MCF 10A (cell line): ENCODE data around the gene TAP2. TPM values are rescaled to one million over a fixed set of nuclear protein-coding genes. Genes with fewer than 3 reads are reported as not detected.

Experiments used
- BruUV-seq: library from RNA; stranded (reverse); fragments of 400-500 nt; replicated peaks from 2 replicates; lab custom pipeline; 2021; lab: Mats Ljungman, UMichigan
- CTCF ChIA-PET: fragments of 300-600 bp; sonication (Branson Sonifier 250); formaldehyde crosslinking; extraction: SDS; loops from one replicate; lab custom pipeline; 2021; ENCODE audit warnings: antibody characterized with exemption, inconsistent platforms; lab: Yijun Ruan, JAX
- POLR2A ChIA-PET: fragments of 300-600, 350-650 bp; sonication (Branson Sonifier 250); formaldehyde crosslinking; extraction: SDS; loops from one replicate; lab custom pipeline; 2020; ENCODE audit warnings: antibody characterized with exemption, inconsistent platforms; lab: Yijun Ruan, JAX
- DNase-seq: peaks from one replicate; pipeline ENCODE4 v3.0.0-alpha.2; 2018; ENCODE audit not compliant: unreplicated experiment
- H3K27ac Mint-ChIP-seq: one replicate; pipeline ENCODE4 v1.8.0; 2022; ENCODE audit warnings: mild to moderate bottlenecking, low read depth, mixed read lengths; ENCODE audit not compliant: unreplicated experiment
- H3K27me3 Mint-ChIP-seq: one replicate; pipeline ENCODE4 v1.8.0; 2022; ENCODE audit warnings: mixed read lengths; ENCODE audit not compliant: insufficient read depth, unreplicated experiment
- H3K36me3 Mint-ChIP-seq: one replicate; pipeline ENCODE4 v1.8.0; 2022; ENCODE audit warnings: mild to moderate bottlenecking, moderate library complexity, mixed read lengths; ENCODE audit not compliant: insufficient read depth, unreplicated experiment
- H3K4me1 Mint-ChIP-seq: one replicate; pipeline ENCODE4 v1.8.0; 2022; ENCODE audit warnings: mixed read lengths; ENCODE audit not compliant: insufficient read depth, unreplicated experiment
- H3K4me3 Mint-ChIP-seq: one replicate; pipeline ENCODE4 v1.8.0; 2022; ENCODE audit warnings: mild to moderate bottlenecking, moderate library complexity, mixed read lengths; ENCODE audit not compliant: unreplicated experiment
- H3K9me3 Mint-ChIP-seq: one replicate; pipeline ENCODE4 v1.8.0; 2022; ENCODE audit warnings: mixed read lengths; ENCODE audit not compliant: unreplicated experiment
- CTCF ChIP-seq: fragments of 200-600 bp; IDR thresholded peaks from one replicate; pipeline ENCODE4 v1.8.0; 2022; ENCODE audit warnings: antibody characterized with exemption, mild to moderate bottlenecking; ENCODE audit not compliant: unreplicated experiment
- intact Hi-C: fragments of 100-400 bp; cut with micrococcal nuclease; formaldehyde crosslinking; loops from 2 replicates; pipeline ENCODE4 v1.14.1; 2022
- total RNA-seq: library from RNA; stranded (reverse); gene quantifications from 2 replicates; pipeline ENCODE4 v1.2.3, GENCODE V29; 2022

TAP2 gene
- total RNA-seq, 1 experiment from 2014 or later, result 61.2 TPM

- no peaks in the 10 kb centered on the region for H3K9me3 Mint-ChIP-seq
- intact Hi-C loops, result loop anchor here (5.0 kb wide), 1 partner anchor 122 kb away; the partner anchor contains the start of gene BRD2
- TF ChIP-seq CTCF, result no peak
- peak overlapping the region; percentile 99 for H3K4me3 Mint-ChIP-seq
- DNase-seq, result no peak
- CTCF ChIA-PET, result interaction anchor here (0.6 to 3.5 kb wide), 7 partner anchors 8 to 430 kb away, joined by 3 to 18 read pairs (median 5); partner anchors contain the start of genes PSMB9 and TAP1
- H3K27ac Mint-ChIP-seq, result peak overlapping the region; percentile 96
- H3K4me1 Mint-ChIP-seq, result peaks cover 30% of the 10 kb centered on the region
- peaks cover 50% of the 10 kb centered on the region for H3K36me3 Mint-ChIP-seq
- no TSS peak for BruUV-seq
- H3K27me3 Mint-ChIP-seq, result no peaks in the 10 kb centered on the region
- POLR2A ChIA-PET, result interaction anchor here (0.6 to 6.1 kb wide), 17 partner anchors 10 to 649 kb away, joined by 3 to 104 read pairs (median 4); partner anchors contain the start of genes BRD2, PSMB9, RPS18 and TAP1
Measured at GRCh38 chr6:32844839-32845383, 6.4 kb upstream of the TAP2 start.

GRCh38 chr6:32843979-32844838, 5.7 kb upstream of the TAP2 start, which contains the start of gene PSMB8:
Gene PSMB8, minus strand, starts transcription at chr6:32844047. Its CDS starts 51 bp downstream, at chr6:32843996.
- BruUV-seq, result TSS peak; percentile 48
- CTCF ChIA-PET, result interaction anchor here (1.4 to 3.5 kb wide), 4 partner anchors 9 to 89 kb away, joined by 3 to 18 read pairs (median 13); partner anchors contain the start of genes PSMB9 and TAP1
- Mint-ChIP-seq H3K4me1 (peaks cover 30% of the 10 kb centered on the region), H3K27me3 (no peaks in the 10 kb centered on the region), H3K4me3 (peak within 1 kb of the TSS; percentile 99), H3K36me3 (peaks cover 47% of the 10 kb centered on the region), H3K27ac (peak within 1 kb of the TSS; percentile 96), H3K9me3 (no peaks in the 10 kb centered on the region)
- no peak for TF ChIP-seq CTCF
- POLR2A ChIA-PET, result interaction anchor here (0.6 to 6.1 kb wide), 18 partner anchors 10 to 902 kb away, joined by 3 to 104 read pairs (median 4); partner anchors contain the start of genes BRD2, PSMB9, RPS18 and TAP1
- intact Hi-C loops, result loop anchor here (5.0 kb wide), 1 partner anchor 123 kb away; the partner anchor contains the start of gene BRD2
- peak; percentile 98 for DNase-seq

- H3K27me3 Mint-ChIP-seq, result no peaks in the 10 kb centered on the region
- H3K9me3 Mint-ChIP-seq, result no peaks in the 10 kb centered on the region
- CTCF ChIA-PET, result interaction anchor here (1.4 to 6.4 kb wide), 5 partner anchors 10 to 90 kb away, joined by 3 to 110 read pairs (median 18); partner anchors contain the start of genes PSMB9 and TAP1
- peak overlapping the region; percentile 99 for H3K4me3 Mint-ChIP-seq
- no peak for TF ChIP-seq CTCF
- POLR2A ChIA-PET, result interaction anchor here (0.6 to 6.1 kb wide), 11 partner anchors 11 to 902 kb away, joined by 3 to 104 read pairs (median 11); partner anchors contain the start of genes PSMB9 and TAP1
- intact Hi-C loops, result loop anchor here (5.0 kb wide), 1 partner anchor 124 kb away; the partner anchor contains the start of gene BRD2
- BruUV-seq, result no TSS peak
- H3K36me3 Mint-ChIP-seq, result peaks cover 42% of the 10 kb centered on the region
- H3K4me1 Mint-ChIP-seq, result peaks cover 30% of the 10 kb centered on the region
- peak overlapping the region; percentile 96 for H3K27ac Mint-ChIP-seq
- DNase-seq, result peak; percentile 5
Measured at GRCh38 chr6:32843331-32843978, 4.9 kb upstream of the TAP2 start.
